GM19324 (cell line): ENCODE measurements around the gene IGF2BP1.

Experiments used
- ATAC-seq: cut with Tn5 transposase; IDR thresholded peaks from one replicate; pipeline ENCODE4 v1.9.1; 2021; ENCODE audit warnings: mild to moderate bottlenecking, moderate library complexity; ENCODE audit not compliant: unreplicated experiment, low FRiP score

Gene IGF2BP1

DNA sequence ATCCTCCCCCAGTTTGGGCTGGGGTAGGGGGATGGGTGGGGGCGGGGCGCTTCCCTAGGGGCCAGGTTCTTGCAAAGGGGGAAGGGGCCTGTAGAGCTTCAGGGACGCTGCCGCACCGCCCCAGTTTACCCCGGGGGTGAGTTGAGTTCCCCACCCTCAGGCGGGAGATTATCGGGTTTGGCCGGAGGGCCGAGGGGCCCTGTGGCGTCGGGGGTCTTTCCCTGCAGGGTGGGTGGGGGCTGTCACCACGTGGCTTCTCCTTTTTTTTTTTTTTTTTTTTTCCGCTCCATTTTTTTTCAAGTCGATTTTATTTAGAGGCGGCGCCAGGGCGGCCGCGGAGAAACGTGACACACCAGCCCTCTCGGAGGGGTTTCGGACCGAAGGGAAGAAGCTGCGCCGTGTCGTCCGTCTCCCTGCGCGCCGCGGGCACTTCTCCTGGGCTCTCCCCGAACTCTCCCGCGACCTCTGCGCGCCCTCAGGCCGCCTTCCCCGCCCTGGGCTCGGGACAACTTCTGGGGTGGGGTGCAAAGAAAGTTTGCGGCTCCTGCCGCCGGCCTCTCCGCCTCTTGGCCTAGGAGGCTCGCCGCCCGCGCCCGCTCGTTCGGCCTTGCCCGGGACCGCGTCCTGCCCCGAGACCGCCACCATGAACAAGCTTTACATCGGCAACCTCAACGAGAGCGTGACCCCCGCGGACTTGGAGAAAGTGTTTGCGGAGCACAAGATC, at the start of gene IGF2BP1:
TSS of gene IGF2BP1 (plus strand) at position 283 of the 724 bp plus-strand sequence. CDS start at position 644, 361 bp downstream.
- ATAC-seq = no peak

DNA sequence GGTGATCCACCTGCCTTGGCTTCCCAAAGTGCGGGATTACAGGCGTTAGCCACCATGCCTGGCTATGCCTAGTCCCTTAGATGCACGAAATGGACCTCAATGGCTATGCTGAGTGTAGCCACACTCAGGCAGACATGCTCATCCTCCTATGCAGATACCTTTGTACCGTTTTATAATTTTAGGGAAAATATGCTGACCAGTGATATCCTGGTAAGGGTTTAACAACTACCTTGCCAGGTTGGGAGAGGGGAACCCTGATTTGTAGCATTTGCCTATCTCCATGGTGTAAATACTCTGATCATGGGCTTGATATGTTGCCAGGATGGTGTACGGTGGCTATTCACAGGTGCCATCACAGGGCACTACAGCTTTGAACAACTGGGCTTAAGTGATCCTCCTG, 45.6 kb upstream of the IGF2BP1 start:
- no peak for ATAC-seq

DNA sequence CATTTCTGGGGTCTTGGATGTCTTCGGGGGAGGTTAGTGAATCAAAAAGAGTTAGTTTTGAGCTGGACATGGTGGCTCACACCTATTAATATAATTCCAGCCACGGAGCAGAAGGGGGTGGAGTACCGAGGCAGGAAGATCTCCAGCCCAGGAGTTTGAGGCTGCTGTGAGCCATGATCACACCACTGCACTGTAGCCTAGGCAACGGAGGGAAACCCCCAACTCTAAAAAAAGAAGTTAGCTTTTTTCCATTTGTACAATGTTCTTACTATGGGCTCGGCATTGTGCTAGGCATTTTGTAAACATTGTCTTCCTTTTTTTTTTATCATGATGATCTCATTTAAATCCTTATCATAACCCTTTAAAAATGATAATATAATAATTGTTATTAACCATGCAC, 44.3 kb upstream of the IGF2BP1 start:
- ATAC-seq = no peak

DNA sequence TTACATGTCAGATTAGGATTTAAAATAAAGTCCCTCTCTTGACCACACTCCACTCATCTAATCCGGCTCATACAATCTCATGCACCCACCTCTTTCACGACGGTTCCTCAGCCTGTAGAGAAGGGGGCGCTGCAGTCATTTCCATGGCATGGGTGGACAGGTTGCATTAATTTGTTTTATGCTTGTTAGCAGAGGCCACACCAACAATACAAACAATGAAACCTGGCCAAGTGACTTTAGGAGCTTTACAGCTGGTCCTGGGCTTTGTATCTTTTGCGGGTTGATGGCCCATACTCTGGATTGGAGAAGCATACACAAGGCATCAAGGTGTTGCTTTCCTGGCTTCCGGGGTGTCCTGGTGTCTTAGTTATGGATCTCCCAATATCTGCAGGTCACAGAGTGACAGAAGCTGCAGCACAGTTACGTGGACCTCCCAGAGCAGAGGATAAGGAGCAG, 42.9 kb upstream of the IGF2BP1 start:
- no peak for ATAC-seq

DNA sequence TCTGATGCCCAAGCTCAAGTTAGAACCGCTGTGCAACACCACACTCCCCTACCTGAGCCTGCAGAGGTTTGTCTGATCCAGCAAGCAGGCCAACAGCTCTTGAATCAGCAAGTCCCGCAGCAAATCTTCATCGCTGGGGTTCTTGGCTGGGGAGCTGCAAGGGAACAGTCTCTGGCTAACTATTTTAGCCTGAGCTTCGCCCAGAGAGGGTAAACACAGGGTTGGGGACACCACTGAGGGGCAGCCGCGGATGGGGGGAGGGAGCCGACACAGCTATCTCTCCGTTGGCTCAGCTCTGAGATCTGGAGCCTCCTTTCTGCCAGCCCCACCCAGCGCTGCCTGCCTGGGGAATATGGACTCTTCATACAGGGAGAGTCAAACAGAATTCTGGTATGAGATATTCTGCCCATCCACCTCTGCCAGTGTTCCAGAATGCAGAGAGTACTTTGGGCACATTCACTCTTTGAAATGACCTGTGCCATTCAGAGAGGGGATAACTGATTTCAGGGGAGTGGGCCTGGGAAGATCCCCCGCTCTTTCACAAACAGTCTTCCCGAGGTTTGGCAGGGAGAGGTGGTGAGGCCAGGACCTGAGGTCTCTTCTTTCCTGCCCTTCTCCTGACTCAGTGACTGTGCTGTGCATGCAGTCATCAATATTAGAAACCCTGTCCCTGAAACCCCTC, 36.2 kb upstream of the IGF2BP1 start:
- ATAC-seq = no peak

DNA sequence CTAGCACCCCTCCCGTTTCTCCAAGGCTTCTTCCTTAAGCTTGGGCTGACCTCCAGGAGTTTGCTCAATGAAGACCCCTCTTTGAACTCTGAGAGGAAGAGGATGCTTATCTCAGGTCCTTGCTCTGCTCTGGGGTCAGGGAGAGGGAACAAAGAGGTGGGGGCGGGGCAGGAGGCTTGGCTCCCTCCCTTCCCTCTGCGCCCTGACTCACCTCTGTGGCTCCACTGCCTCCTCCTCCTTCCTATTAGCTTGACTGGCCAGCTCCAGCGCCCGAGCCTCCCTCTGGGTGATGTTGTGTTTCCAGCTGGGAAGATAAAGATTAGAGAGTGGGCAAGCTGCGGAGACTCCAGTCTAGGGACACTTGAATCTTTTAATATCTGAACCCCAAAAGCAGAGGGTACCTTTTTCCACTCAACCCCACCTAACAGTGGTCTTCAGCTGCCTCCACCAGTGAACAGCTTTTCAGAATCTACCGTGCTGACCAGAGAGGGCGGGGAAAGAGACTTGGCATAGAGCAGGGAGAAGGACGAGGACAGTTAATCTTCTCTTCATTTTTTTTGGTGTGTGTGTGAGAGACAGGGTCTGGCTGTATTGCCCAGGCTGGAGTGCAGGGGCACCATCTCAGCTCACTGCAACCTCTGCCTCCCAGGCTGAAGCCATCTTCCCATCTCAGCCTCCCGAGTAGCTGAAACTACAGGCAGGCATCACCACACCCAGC, 35.5 kb upstream of the IGF2BP1 start:
- ATAC-seq = no peak

DNA sequence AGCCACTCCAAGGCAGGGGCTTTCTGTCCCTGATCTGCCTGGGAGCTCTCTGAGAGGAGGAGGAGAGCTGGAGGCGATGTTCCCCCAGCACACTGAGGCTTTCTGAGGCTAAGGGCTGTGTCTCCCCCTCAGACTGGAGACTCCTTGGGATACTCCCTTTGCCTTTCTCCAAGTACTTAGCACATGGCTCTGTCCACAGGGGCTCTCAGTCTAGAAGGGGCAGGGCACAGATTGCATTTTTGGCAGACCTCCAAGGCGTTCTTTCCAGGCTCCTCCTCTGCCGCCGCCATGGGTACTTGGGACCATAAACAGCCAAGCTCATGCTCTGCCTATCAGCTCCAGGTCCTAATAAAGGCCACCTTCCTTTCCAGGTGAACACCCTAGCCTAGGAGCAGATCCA, 27.0 kb upstream of the IGF2BP1 start:
- no peak for ATAC-seq

DNA sequence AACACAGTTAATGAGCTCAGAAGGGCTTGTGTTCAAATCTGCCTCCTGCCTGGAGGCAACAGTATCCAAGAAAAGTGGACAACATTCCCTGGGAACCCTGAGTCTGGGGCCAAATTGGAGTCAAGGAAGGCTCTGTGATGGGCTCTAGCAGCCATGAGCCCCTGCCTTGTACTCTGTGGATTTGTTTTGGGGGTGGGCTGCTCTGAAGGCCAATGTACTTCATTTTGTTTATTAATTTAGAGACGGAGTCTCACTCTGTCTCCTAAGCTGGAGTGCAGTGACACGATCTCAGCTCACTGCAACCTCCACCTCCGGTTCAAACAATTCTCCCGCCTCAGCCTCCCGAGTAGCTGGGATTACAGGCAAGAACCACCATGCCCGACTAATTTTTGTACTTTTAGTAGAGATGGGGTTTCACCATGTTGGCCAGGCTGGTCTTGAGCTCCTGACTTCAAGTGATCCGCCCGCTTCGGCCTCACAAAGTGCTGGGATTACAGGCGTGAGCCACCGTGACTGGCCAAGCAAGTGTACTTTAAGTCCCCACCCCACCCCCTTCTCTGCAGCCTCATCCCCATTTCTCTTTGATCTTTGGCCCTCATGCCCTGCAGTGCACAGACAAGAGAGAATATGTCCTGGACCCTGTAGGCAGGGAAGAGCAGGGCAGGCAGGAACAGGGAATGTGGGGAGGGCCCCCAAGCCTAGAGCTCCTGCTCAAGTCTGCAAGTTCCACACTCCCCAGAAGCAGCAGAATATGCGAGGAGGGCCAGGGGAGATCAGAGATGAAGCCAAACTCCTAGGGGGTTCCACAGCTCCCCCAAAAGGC, 26.1 kb upstream of the IGF2BP1 start:
- ATAC-seq = no peak

DNA sequence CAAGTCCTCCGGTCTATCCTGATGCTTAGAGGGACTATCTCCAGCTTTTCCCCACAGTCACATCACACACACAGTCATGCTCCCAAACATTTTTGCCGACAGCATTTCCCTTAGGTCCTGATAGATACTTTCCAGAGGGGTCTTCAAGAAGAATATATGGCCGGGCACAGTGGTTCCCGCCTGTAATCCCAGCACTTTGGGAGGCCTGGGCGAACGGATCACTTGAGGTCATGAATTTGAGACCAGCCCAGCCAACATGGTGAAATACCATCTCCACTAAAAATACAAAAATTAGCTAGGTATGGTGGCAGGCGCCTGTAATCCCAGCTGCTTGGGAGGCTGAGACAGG, 24.5 kb upstream of the IGF2BP1 start:
- no peak for ATAC-seq

DNA sequence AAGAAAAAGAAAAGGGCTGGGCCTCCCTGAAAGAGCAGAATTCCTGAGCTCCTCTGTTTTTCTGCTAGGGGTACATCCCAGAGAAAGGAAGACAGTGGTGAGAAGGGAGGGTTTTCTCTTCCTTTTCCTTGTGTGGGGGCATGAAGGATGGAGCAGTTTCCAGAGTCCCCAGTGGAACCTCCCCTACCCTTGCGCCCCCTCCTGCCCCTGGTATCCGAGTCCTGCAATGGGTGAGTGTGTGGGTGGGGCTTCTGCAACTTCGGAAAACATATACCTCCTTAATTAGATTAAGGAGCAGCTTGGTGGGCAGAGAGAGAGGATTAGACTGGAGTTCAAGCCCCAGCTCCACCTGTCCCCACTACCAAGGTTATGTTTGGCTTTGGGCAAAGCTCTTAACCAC, 23.4 kb upstream of the IGF2BP1 start:
- no peak for ATAC-seq

DNA sequence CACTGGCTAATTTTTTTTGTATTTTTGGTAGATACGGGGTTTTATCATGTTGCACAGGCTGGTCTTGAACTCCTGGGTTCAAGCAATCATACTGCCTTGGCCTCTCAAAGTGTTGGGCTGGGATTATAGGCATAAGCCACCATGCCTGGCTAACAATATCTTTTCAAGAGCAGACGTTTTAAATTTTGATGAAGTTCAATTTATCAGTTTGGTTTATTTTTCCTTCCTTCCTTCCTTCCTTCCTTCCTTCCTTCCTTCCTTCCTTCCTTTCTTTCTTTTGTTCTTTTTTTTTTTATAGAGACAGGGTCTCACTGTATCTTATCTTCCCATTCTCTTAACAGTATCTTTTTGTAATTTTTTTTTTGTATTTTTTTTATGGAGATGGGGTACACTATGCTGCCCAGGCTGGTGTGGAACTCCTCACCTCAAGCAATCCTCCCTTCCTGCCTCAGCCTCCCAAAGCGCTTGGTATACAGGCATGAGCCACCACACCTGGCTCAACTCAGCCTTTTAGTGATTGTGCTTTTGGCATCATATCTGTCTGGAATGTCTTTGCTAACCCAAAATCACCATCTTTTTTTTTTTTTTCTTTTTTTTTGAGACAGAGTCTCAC, 15.2 kb upstream of the IGF2BP1 start:
- no peak for ATAC-seq

DNA sequence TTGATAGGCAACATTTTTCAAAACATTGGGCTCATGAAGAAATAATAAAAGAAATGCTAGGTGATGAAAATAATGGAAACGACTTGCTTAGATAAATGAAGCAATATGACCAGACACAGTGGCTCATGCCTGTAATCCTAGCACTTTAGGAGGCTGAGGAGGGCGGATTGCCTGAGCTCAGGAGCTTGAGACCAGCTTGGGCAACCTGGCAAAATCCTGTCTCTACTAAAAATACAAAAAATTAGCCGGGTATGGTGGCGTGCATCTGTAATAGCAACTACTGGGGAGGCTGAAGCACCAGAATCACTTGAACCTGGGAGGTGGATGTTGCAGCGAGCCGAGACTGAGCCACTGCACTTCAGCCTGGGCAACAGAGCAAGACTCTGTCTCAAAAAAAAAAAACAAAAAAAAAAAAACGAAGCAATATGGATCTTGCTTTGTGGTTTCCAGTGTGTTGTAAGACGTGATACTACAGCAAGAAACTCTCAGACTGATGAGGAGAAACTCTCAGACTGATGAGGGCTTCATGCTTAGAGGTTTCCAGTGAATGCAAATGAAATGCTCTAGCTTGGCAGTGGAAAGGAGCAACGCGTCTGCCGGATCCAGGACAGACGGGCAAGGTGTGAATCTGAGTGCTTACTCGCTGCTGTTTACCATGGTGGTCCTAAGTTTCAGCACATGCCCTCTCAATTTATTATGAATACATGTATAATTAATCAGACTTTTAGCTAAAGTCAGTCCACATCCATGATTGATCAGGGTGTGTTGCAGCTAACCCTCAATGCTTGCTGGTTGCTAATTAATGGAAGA, 11.5 kb upstream of the IGF2BP1 start:
- no peak for ATAC-seq

DNA sequence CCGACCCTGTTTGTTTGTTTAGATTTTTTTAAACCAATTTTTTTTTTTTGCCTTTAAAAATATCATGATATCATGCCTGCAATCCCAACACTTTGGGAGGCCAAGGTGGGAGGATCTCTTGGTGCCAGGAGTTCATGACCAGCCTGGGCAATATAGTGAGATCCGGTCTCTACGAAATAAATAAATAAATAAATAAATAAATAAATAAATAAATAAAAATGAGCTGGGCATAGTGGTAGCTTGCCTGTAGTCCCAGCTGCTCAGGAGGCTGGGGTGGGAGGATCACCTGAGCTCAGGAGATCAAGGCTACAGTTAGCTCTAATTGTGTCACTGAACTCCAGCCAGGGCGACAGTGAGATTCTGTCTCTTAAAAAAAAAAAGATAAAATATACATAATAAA, 8.1 kb upstream of the IGF2BP1 start:
- no peak for ATAC-seq

DNA sequence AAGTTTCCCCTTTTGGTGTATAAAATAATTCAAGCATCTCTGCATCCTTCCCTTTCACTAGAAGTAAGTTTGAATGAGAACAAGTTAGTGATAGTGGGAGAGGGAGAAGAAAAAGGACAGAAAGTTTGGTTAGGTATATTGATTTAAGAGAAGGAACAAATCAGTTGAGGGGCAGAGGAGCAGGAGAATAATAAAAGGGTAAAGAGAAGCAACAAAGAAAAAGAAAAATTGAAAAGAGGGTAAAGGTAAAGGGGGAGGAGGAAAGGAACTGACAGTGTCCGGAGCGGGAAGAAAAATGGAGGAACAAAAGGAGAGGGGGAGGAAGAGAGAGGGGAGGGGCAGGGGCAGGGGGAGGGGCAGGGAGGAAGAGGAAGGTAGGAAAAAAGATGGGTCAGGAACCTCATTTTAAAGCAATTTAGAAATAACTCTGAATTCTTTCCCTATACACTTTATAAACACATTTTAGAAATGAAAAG, 6.3 kb upstream of the IGF2BP1 start:
- ATAC-seq = no peak

DNA sequence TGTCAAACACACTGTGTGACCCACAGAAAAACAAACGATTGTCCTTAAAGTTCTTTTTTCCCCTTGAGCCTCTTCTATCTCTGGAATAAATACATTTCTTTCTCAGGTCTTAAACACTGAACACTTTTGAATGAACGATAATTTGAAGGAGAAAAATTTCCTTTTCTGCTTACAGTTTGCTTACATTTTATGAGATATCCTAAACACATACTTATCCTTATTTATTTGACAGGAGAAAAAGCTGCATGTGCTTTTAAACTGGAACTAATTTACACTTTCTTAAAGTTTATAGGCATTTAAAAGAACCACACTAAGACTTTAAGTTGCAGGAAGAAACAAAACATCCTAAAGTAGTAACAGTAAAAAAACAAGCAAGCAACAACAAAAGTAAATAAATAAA, 4.7 kb upstream of the IGF2BP1 start:
- ATAC-seq = no peak

DNA sequence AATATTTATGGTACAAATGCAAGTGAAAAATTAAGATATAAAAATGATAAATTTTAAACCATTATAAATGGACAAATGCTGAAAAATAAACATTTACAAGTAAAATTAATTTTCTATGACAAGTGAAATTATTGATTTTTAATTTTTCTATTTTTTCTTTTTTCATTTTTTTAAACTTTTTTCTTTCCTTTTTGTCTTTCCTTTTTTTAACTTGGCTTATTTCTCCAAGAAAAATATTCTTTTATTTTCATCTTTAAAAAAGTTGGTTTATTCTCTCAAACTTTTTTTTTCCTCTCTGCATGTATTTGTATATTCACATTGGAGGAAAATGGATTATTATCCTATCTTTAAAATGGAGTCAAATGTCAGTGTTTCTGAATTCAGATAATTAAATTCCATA, 3.9 kb upstream of the IGF2BP1 start:
- no peak for ATAC-seq

DNA sequence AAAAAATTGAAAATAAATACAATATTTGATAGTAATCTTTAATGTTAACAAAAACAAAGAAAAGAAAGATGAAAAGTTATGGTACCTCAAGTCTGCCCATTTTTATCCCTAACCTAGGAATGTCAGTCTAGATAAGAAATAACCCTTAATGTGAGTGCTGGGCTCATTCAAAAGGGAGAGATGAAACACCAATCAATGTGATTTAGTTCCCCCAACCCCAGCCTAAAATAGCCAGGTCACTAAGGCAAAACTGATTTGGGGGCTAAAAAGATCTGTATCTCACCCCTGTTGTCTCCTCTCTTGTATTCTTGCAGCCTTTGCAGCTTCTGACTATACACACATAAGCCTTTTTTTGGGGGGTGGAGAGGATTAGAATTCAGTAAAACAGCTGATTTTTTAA, 3.2 kb upstream of the IGF2BP1 start:
- no peak for ATAC-seq

DNA sequence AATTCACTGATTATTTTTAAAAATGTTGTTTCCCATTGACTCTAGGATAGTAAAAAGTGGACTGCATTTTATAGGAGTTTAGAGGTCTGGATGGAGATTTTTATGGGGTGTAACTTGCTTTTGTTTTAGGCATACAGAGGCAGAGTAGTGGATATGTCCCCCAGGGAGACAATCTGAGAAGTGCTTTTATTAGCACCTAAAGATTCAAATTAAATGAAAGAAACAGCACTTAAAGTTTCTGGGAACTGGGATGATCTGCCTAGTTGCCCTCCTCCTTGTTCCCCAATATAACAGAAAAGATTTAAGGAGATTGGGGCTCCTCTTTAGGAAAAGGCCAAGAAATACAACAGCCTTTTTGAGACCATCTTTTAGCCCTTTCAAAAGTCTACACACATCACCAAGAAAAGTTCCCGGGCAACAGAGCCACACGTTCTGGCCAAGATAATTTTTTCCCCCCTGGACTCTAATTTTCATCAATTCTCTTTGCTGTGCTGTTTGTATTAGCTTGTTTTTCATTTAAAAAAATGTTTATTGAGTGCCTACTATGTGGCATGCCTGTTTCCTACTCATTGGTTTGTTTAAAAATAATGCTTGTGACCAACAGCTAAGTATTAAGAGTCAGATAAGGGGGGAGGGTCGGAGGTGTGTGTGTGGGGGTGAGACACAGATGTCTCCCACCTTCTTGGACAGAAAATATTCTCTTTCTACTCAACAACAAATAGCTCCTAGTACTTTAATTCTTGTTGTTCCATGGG, 2.5 kb upstream of the IGF2BP1 start:
- ATAC-seq = no peak
